GM12878 (cell line): Measurements from ENCODE around the gene SH3BGRL2. TPM values are rescaled to one million over a fixed set of nuclear protein-coding genes. Genes with fewer than 3 reads are reported as not detected.

Experiments used
- ATAC-seq: fragments of 200-7000 bp; cut with Tn5 transposase; 3 replicates; pipeline ENCODE4 v1.9.1; 2020; ENCODE audit warnings: mild to moderate bottlenecking, moderate library complexity
- BruUV-seq: library from RNA; stranded (reverse); fragments of 400-500 nt; replicated peaks from 2 replicates; lab custom pipeline; 2021; lab: Mats Ljungman, UMichigan
- CTCF ChIA-PET: fragments of 300-600 bp; sonication (Branson Sonifier 250); formaldehyde crosslinking; extraction: SDS; loops from one replicate; lab custom pipeline; 2021; ENCODE audit warnings: inconsistent platforms; lab: Yijun Ruan, JAX
- POLR2A ChIA-PET: fragments of 350-600 bp; formaldehyde crosslinking; extraction: SDS; loops from one replicate; lab custom pipeline; 2021; ENCODE audit warnings: inconsistent platforms; lab: Charles Lee
- RAD21 ChIA-PET: fragments of 300-600 bp; sonication (Branson Sonifier 250); formaldehyde crosslinking; loops from one replicate; lab custom pipeline; 2023; ENCODE audit warnings: antibody characterized with exemption; ENCODE audit not compliant: unreplicated experiment; lab: Charles Lee
- SMC1A ChIA-PET: fragments of 300-600 bp; sonication (Branson Sonifier 250); formaldehyde crosslinking; loops from one replicate; lab custom pipeline; 2023; ENCODE audit not compliant: unreplicated experiment, uncharacterized antibody; lab: Charles Lee
- DNase-seq: peaks from one replicate; pipeline ENCODE4 v3.0.0-alpha.2; 2011; ENCODE audit warnings: low read depth, low spot score
- FAIRE-seq: peaks from 3 replicates; lab custom pipeline; 2011; peaks lifted over from hg19 to GRCh38; lab: Jason Lieb, UNC
- H2AFZ ChIP-seq: 2 replicates; pipeline ENCODE4 v1.6.0; 2011; ENCODE audit warnings: low read depth, low read length, control low read depth; ENCODE audit not compliant: control insufficient read depth
- H3K27ac ChIP-seq: 2 replicates; pipeline ENCODE4 v1.5.1; 2011; ENCODE audit warnings: control low read depth; ENCODE audit not compliant: control insufficient read depth, insufficient read depth
- H3K27me3 ChIP-seq, 2 experiments: replicated peaks in 1 of 2; 2 replicates each; pipeline versions ENCODE4 v1.6.0 to v1.6.1; 2011; ENCODE audit warnings: low read length in 1 of 2; ENCODE audit not compliant: control insufficient read depth in 2 of 2, insufficient read depth in 2 of 2
- H3K36me3 ChIP-seq, 2 experiments: 2 replicates each; pipeline ENCODE4 v1.5.1; 2011; ENCODE audit warnings: low read length in 1 of 2; ENCODE audit not compliant: control insufficient read depth in 2 of 2, insufficient read depth in 2 of 2
- H3K4me1 ChIP-seq: 2 replicates; pipeline ENCODE4 v1.6.1; 2011; ENCODE audit warnings: mild to moderate bottlenecking, low read length, moderate library complexity, mixed read lengths; ENCODE audit not compliant: control insufficient read depth, insufficient read depth
- H3K4me2 ChIP-seq: 2 replicates; pipeline ENCODE4 v1.6.0; 2011; ENCODE audit warnings: control low read depth; ENCODE audit not compliant: control insufficient read depth, insufficient read depth
- H3K4me3 ChIP-seq: fragments of 200-600 bp; sonication (generic); 2 replicates; pipeline ENCODE4 v1.5.1; 2016
- H3K79me2 ChIP-seq: 2 replicates; pipeline ENCODE4 v1.6.0; 2011; ENCODE audit warnings: low read length; ENCODE audit not compliant: control insufficient read depth, insufficient read depth
- H3K9ac ChIP-seq: 2 replicates; pipeline ENCODE4 v1.8.0; 2011; ENCODE audit warnings: low read length, control low read depth, mixed read lengths; ENCODE audit not compliant: control insufficient read depth, insufficient read depth
- H3K9me3 ChIP-seq: replicated peaks from 3 replicates; pipeline ENCODE4 v1.5.1; 2011; ENCODE audit warnings: mild to moderate bottlenecking, low read length; ENCODE audit not compliant: control insufficient read depth, insufficient read depth
- H4K20me1 ChIP-seq: 2 replicates; pipeline ENCODE4 v1.6.0; 2011; ENCODE audit not compliant: control insufficient read depth, insufficient read depth
- CHD4 ChIP-seq: fragments of 200-600 bp; sonication (generic); IDR thresholded peaks from 2 replicates; pipeline ENCODE4 v1.6.1; 2016; ENCODE audit warnings: mild to moderate bottlenecking
- RB1 ChIP-seq: fragments of 450-650 bp; formaldehyde crosslinking; IDR thresholded peaks from 2 replicates; pipeline ENCODE4 v1.6.1; 2017; ENCODE audit warnings: mild to moderate bottlenecking, borderline replicate concordance
- SUPT20H ChIP-seq: IDR thresholded peaks from 2 replicates; pipeline ENCODE4 v1.6.1; 2011; ENCODE audit warnings: low read depth, mild to moderate bottlenecking, low read length, moderate library complexity, borderline replicate concordance; ENCODE audit not compliant: control insufficient read depth
- ZNF217 ChIP-seq: fragments of 450-650 bp; IDR thresholded peaks from 2 replicates; pipeline ENCODE4 v1.6.1; 2017; ENCODE audit warnings: antibody characterized with exemption, mild to moderate bottlenecking
- ZSCAN29 ChIP-seq: fragments of 450-650 bp; IDR thresholded peaks from 2 replicates; pipeline ENCODE4 v1.6.1; 2017; ENCODE audit warnings: mild to moderate bottlenecking, moderate library complexity
- in situ Hi-C: fragments of 300-500 bp; cut with MboI; formaldehyde crosslinking; loops from 9 replicates; pipeline ENCODE4 v1.14.3; 2018; ENCODE audit warnings: mixed read lengths
- intact Hi-C: fragments of 100-400 bp; cut with micrococcal nuclease; formaldehyde crosslinking; loops from one replicate; pipeline ENCODE4 v1.14.2; 2022; ENCODE audit not compliant: unreplicated experiment
- polyA plus RNA-seq, 11 experiments: library from polyadenylated mRNA; depleted of rRNA in 4 of 11; unstranded in 6 of 11; stranded (reverse) in 5 of 11; fragments of >200 nt; fragmentation: Nextera tagmentation in 4 of 11; fragmentation: Illumina TruSeq in 1 of 11; extraction: Ambion mirVana in 4 of 11; extraction: Trizol in 1 of 11; gene quantifications; 1 replicate in 1 of 11; 2 replicates in 10 of 11; pipeline versions ENCODE4 v1.2.1 to v1.2.3, GENCODE V29; 2011 to 2016; ENCODE audit warnings: inconsistent platforms in 2 of 11, missing spikeins in 2 of 11, low read depth in 1 of 11
- total RNA-seq, 4 experiments: library from RNA; depleted of rRNA in 3 of 4; stranded (reverse); fragments of >200 nt in 3 of 4; fragmentation: Illumina TruSeq in 1 of 4; extraction: Trizol in 1 of 4; gene quantifications; 2 replicates each; pipeline versions ENCODE4 v1.2.1 to v1.2.3, GENCODE V29; 2013 to 2021
- TF ChIP-seq, protein P1 (sequence below): fragments of 150-350 bp; IDR thresholded peaks from 2 replicates; pipeline ENCODE4 v1.6.1; 2016; ENCODE audit warnings: low read depth, low read length

Gene SH3BGRL2
- total and polyA plus RNA-seq, 10 of the 15 experiments (the other 5 are each of a cell fraction or from before 2014, with no cell fraction given) = 0.03 to 0.37 (median 0.21) TPM

DNA sequence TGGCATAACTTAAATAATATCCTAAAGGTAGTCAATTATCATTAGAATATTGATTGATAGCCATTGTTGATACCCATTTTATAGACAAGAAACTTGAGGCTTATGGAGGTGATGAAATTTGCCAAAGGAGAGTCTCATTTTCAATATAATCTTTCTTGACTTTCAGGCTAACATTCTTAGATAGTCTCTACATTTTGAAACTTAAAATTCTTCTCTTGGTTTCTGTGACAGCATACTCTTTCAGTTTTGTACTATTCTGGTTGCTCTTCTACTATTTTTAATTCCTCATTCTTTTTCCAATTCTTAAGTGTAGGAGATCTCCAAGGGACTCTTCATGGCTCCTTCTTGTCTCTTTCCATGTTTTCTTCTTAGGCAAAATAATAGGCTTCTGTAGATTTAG is 3.7 kb upstream of the SH3BGRL2 start:
- H3K4me1 ChIP-seq = peaks cover 5% of the 10 kb centered on the region; the same call in 1 of the 2 replicates
- no peaks in the 10 kb centered on the region for H4K20me1 ChIP-seq
- DNase-seq = no peak
- TF ChIP-seq ZSCAN29 = no peak
- TF ChIP-seq SUPT20H = no peak
- TF ChIP-seq RB1 = no peak
- no peak for TF ChIP-seq ZNF217
- TF ChIP-seq CHD4 = no peak
- TF ChIP-seq, protein P1, sequence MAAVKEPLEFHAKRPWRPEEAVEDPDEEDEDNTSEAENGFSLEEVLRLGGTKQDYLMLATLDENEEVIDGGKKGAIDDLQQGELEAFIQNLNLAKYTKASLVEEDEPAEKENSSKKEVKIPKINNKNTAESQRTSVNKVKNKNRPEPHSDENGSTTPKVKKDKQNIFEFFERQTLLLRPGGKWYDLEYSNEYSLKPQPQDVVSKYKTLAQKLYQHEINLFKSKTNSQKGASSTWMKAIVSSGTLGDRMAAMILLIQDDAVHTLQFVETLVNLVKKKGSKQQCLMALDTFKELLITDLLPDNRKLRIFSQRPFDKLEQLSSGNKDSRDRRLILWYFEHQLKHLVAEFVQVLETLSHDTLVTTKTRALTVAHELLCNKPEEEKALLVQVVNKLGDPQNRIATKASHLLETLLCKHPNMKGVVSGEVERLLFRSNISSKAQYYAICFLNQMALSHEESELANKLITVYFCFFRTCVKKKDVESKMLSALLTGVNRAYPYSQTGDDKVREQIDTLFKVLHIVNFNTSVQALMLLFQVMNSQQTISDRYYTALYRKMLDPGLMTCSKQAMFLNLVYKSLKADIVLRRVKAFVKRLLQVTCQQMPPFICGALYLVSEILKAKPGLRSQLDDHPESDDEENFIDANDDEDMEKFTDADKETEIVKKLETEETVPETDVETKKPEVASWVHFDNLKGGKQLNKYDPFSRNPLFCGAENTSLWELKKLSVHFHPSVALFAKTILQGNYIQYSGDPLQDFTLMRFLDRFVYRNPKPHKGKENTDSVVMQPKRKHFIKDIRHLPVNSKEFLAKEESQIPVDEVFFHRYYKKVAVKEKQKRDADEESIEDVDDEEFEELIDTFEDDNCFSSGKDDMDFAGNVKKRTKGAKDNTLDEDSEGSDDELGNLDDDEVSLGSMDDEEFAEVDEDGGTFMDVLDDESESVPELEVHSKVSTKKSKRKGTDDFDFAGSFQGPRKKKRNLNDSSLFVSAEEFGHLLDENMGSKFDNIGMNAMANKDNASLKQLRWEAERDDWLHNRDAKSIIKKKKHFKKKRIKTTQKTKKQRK = no peak
- SMC1A ChIA-PET = no interaction called here
- no peak for FAIRE-seq
- POLR2A ChIA-PET = no interaction called here
- RAD21 ChIA-PET = no interaction called here
- ATAC-seq = peak; percentile 17; the same call in 1 of the 3 replicates
- CTCF ChIA-PET = interaction anchor here (1.3 kb wide), 1 partner anchor 12 kb away, joined by 3 read pairs; no protein-coding TSS in a partner anchor
- no peaks in the 10 kb centered on the region for H3K36me3 ChIP-seq
- no peaks in the 10 kb centered on the region for H3K79me2 ChIP-seq
- H2AFZ ChIP-seq = no peak overlapping the region
- H3K4me3 ChIP-seq = no peak overlapping the region
- in situ Hi-C loops = no loop called here
- H3K9me3 ChIP-seq = no peaks in the 10 kb centered on the region
- BruUV-seq = no TSS peak
- H3K4me2 ChIP-seq = no peak overlapping the region; the same call in 1 of the 2 replicates
- H3K27me3 ChIP-seq = peaks cover 4 to 6% of the 10 kb centered on the region in 2 experiments
- no peak overlapping the region for H3K27ac ChIP-seq
- H3K9ac ChIP-seq = no peak overlapping the region
- intact Hi-C loops = no loop called here
